Colonic mucosa (tissue), 4 donors: ENCODE data around the gene PDCD4. TPM values are rescaled to one million over a fixed set of nuclear protein-coding genes. Genes with fewer than 3 reads are reported as not detected.

Experiments used
- DNase-seq: peaks from one replicate; pipeline ENCODE4 v3.0.0-alpha.2; 2020
- H3K27ac ChIP-seq: fragments of 200-600 bp; one replicate; pipeline ENCODE4 v1.8.0; 2021
- H3K27me3 ChIP-seq: fragments of 200-600 bp; one replicate; pipeline ENCODE4 v1.8.0; 2021
- H3K36me3 ChIP-seq: fragments of 200-600 bp; one replicate; pipeline ENCODE4 v1.8.0; 2021
- H3K4me1 ChIP-seq: fragments of 200-600 bp; one replicate; pipeline ENCODE4 v1.8.0; 2021; ENCODE audit warnings: mild to moderate bottlenecking
- H3K4me3 ChIP-seq: fragments of 200-600 bp; one replicate; pipeline ENCODE4 v1.8.0; 2021
- H3K9ac ChIP-seq, 2 donors: one replicate each; pipeline ENCODE4 v1.7.0; 2013; ENCODE audit warnings: control low read depth in 2 of 2, low read depth in 2 of 2, low read length in 2 of 2
- H3K9me3 ChIP-seq: fragments of 200-600 bp; one replicate; pipeline ENCODE4 v1.8.0; 2021
- CTCF ChIP-seq: fragments of 200-600 bp; IDR thresholded peaks from one replicate; pipeline ENCODE4 v1.8.0; 2022; ENCODE audit warnings: antibody characterized with exemption, mild to moderate bottlenecking
- intact Hi-C: fragments of 100-400 bp; cut with DNase I; formaldehyde crosslinking; loops from one replicate; pipeline ENCODE4 v1.14.1; 2022
- total RNA-seq, 2 donors: library from RNA; stranded (reverse); fragmentation: NEBNext Ultra II Directional in 1 of 2; extraction: Animal tissue kit (Norgen Biotek cat#: 25700) in 1 of 2; gene quantifications; one replicate each; pipeline ENCODE4 v1.2.1, GENCODE V29; 2021
- donor health status: healthy.
- donor health status: DM: no; HTN: no; CAD: no.
- donor health status: DM: no; HTN: no; CAD: no.

The PDCD4 gene
- total RNA-seq, 2 donors from 2014 or later, result 397 to 463 TPM

DNA sequence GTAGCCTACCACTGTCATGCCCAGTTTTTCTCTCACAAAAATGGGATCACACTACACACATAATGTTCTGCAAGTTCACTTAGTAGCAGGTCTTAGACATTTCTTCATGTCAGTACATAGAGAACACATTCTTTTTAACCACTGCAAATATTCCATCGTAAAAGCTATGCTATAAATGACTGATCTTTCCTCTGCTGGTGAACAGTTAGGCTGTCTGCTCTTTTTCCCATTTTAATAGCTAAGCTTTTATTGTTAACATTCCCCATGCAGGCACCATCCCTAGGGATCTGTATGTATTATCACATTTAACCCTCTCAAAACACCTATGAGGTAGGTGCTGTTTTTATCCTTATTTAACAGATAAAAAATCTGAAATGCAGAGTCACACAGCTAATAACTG lies 46.2 kb upstream of the PDCD4 start:
- TF ChIP-seq CTCF, result no peak
- no peaks in the 10 kb centered on the region for H3K36me3 ChIP-seq
- H3K9me3 ChIP-seq, result no peaks in the 10 kb centered on the region
- peaks cover under 1% of the 10 kb centered on the region for H3K4me1 ChIP-seq
- no peak overlapping the region for H3K27ac ChIP-seq
- no peak overlapping the region for H3K9ac ChIP-seq
- no peak overlapping the region for H3K4me3 ChIP-seq
- H3K27me3 ChIP-seq, result no peaks in the 10 kb centered on the region
- no peak for DNase-seq
- intact Hi-C loops, result no loop called here

GRCh38 chr10:110827410-110827809 lies 44.3 kb upstream of the PDCD4 start:
- TF ChIP-seq CTCF, result no peak
- H3K36me3 ChIP-seq, result no peaks in the 10 kb centered on the region
- H3K9ac ChIP-seq, result peak overlapping the region in 1 of 2 donors; percentile 36
- H3K4me1 ChIP-seq, result no peaks in the 10 kb centered on the region
- H3K27me3 ChIP-seq, result no peaks in the 10 kb centered on the region
- no peaks in the 10 kb centered on the region for H3K9me3 ChIP-seq
- no peak for DNase-seq
- intact Hi-C loops, result no loop called here
- no peak overlapping the region for H3K27ac ChIP-seq
- H3K4me3 ChIP-seq, result no peak overlapping the region

GRCh38 chr10:110827875-110828274 lies 43.9 kb upstream of the PDCD4 start:
- TF ChIP-seq CTCF, result no peak
- no peak overlapping the region for H3K4me3 ChIP-seq
- H3K9me3 ChIP-seq, result no peaks in the 10 kb centered on the region
- no peak for DNase-seq
- intact Hi-C loops, result no loop called here
- H3K27ac ChIP-seq, result no peak overlapping the region
- H3K4me1 ChIP-seq, result no peaks in the 10 kb centered on the region
- H3K36me3 ChIP-seq, result no peaks in the 10 kb centered on the region
- no peaks in the 10 kb centered on the region for H3K27me3 ChIP-seq
- peak overlapping the region in 1 of 2 donors; percentile 36 for H3K9ac ChIP-seq

- H3K27me3 ChIP-seq, result no peaks in the 10 kb centered on the region
- DNase-seq, result no peak
- no peaks in the 10 kb centered on the region for H3K36me3 ChIP-seq
- no peak overlapping the region for H3K4me3 ChIP-seq
- intact Hi-C loops, result no loop called here
- no peaks in the 10 kb centered on the region for H3K9me3 ChIP-seq
- no peaks in the 10 kb centered on the region for H3K4me1 ChIP-seq
- no peak overlapping the region for H3K9ac ChIP-seq
- no peak for TF ChIP-seq CTCF
- H3K27ac ChIP-seq, result no peak overlapping the region
Measured at GRCh38 chr10:110828525-110828924, 43.2 kb upstream of the PDCD4 start.

DNA sequence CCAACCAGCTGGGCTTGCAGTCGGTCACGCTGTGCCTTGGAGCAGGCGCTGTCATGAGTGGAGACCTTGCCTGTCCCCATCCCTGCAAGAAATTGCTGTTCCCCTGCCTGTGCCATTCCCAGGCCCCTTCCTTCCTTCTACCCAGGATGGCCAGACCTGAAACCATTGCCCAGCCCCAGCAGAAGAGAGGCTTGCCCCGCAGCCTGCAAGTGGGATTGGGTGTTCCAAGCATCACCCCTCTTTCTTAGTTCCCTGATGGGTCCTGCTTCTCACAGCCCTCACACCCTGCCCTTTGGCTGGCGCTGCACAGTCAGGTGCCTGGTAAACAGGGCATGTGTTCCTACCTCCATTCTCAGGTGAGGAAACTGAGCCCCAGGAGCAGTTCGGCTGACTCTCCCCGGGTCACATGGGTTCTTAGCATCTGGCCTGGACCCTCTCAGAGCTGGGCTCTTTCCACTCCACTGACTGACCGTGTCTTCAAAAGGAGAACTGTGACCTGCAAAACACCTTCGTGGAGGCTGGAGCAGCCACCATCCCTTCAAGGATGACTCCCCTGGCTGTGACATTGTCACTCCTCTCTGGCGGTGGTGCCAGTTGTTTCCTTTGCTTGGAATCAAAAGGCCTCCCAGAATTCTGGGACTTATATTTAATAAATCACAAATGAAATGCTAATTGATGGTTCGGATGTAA lies 41.9 kb upstream of the PDCD4 start:
- H3K9ac ChIP-seq, result no peak overlapping the region
- DNase-seq, result no peak
- no peaks in the 10 kb centered on the region for H3K4me1 ChIP-seq
- H3K36me3 ChIP-seq, result no peaks in the 10 kb centered on the region
- H3K27ac ChIP-seq, result no peak overlapping the region
- H3K4me3 ChIP-seq, result no peak overlapping the region
- no peaks in the 10 kb centered on the region for H3K9me3 ChIP-seq
- intact Hi-C loops, result no loop called here
- no peaks in the 10 kb centered on the region for H3K27me3 ChIP-seq
- no peak for TF ChIP-seq CTCF
